Activated CD8-positive, alpha-beta memory T cell treated with anti-CD3 and anti-CD28 coated beads, Interleukin-2, amount 10 ng/mL, durations not matched to agents 7 days and 5 days (primary cell): Measurements from ENCODE around the gene DTNBP1. TPM values are rescaled to one million over a fixed set of nuclear protein-coding genes. Genes with fewer than 3 reads are reported as not detected.
A peak's percentile ranks its signal among the peaks of the same experiment; 100 is the strongest.

Experiments used
- ATAC-seq: fragments of 150-1000 bp; cut with Tn5 transposase; one replicate; pipeline ENCODE4 v1.10.0; 2021; ENCODE audit warnings: moderate library complexity
- CTCF ChIA-PET: fragments of 350-600 bp; sonication (Branson Sonifier 250); formaldehyde crosslinking; loops from one replicate; lab custom pipeline; 2021; ENCODE audit warnings: antibody characterized with exemption; lab: Charles Lee
- DNase-seq: peaks from one replicate; pipeline ENCODE4 v3.0.0-alpha.2; 2020
- H3K27ac Mint-ChIP-seq: one replicate; pipeline ENCODE4 v1.8.0; 2021; ENCODE audit warnings: mild to moderate bottlenecking, mixed read lengths
- H3K27me3 Mint-ChIP-seq: one replicate; pipeline ENCODE4 v1.8.0; 2021; ENCODE audit warnings: mixed read lengths
- H3K36me3 Mint-ChIP-seq: one replicate; pipeline ENCODE4 v1.8.0; 2021; ENCODE audit warnings: mild to moderate bottlenecking, mixed read lengths
- H3K4me1 Mint-ChIP-seq: one replicate; pipeline ENCODE4 v1.8.0; 2021; ENCODE audit warnings: mixed read lengths
- H3K4me3 Mint-ChIP-seq: one replicate; pipeline ENCODE4 v1.8.0; 2021; ENCODE audit warnings: mild to moderate bottlenecking, moderate library complexity, mixed read lengths
- H3K9me3 Mint-ChIP-seq: one replicate; pipeline ENCODE4 v1.8.0; 2022; ENCODE audit warnings: low read depth, mixed read lengths
- total RNA-seq, 2 experiments: library from RNA; stranded (reverse); gene quantifications; one replicate each; pipeline ENCODE4 v1.2.3, GENCODE V29; 2021

Gene DTNBP1
- total RNA-seq, 2 experiments from 2014 or later: 15.3 to 18.5 TPM

- ATAC-seq: peak; percentile 83
- Mint-ChIP-seq H3K9me3 (no peaks in the 10 kb centered on the region), H3K36me3 (peaks cover 15% of the 10 kb centered on the region), H3K4me1 (peaks cover 20% of the 10 kb centered on the region), H3K4me3 (peak overlapping the region; percentile 19), H3K27ac (peak overlapping the region; percentile 45), H3K27me3 (peaks cover 3% of the 10 kb centered on the region)
- CTCF ChIA-PET: no interaction called here
- peak; percentile 77 for DNase-seq
Measured at GRCh38 chr6:15628499-15629131, 34.2 kb downstream of the DTNBP1 start.

GRCh38 chr6:15627821-15628220, 35.0 kb downstream of the DTNBP1 start:
- DNase-seq (no peak), ATAC-seq (no peak)
- Mint-ChIP-seq H3K4me1 (peaks cover 20% of the 10 kb centered on the region), H3K36me3 (peaks cover 11% of the 10 kb centered on the region), H3K4me3 (no peak overlapping the region), H3K9me3 (no peaks in the 10 kb centered on the region), H3K27ac (no peak overlapping the region), H3K27me3 (peaks cover 3% of the 10 kb centered on the region)
- CTCF ChIA-PET: interaction anchor here (0.5 kb wide), 1 partner anchor 33 kb away, joined by 3 read pairs; no protein-coding TSS in a partner anchor

GRCh38 chr6:15626878-15627674, 35.8 kb downstream of the DTNBP1 start:
- Mint-ChIP-seq H3K27me3 (peaks cover 3% of the 10 kb centered on the region), H3K4me1 (peaks cover 22% of the 10 kb centered on the region), H3K9me3 (no peaks in the 10 kb centered on the region), H3K27ac (no peak overlapping the region), H3K36me3 (peaks cover 11% of the 10 kb centered on the region), H3K4me3 (no peak overlapping the region)
- CTCF ChIA-PET: interaction anchor here (1.3 kb wide), 1 partner anchor 1719 kb away, joined by 4 read pairs; no protein-coding TSS in a partner anchor
- ATAC-seq (no peak), DNase-seq (no peak)

DNA sequence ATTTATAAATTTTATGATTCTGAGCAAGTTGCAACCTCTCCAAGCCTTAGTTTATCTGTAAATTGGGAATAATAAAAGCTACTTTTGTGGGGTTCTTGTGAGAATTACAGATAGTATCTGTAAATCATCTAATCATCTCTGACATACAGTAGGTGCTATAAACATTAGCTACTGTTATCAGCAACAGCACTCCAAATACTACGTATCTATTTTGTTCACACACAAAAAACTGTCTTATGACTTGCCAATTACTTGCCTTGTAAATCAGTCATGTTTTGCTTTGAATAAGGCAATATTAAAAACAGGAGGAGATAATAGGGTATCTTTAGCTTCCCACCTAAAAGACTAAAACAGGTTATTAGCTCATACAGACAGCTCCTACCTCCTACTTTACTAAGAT, 36.7 kb downstream of the DTNBP1 start:
- Mint-ChIP-seq H3K4me1 (peaks cover 29% of the 10 kb centered on the region), H3K27ac (no peak overlapping the region), H3K9me3 (no peaks in the 10 kb centered on the region), H3K36me3 (peaks cover 10% of the 10 kb centered on the region), H3K27me3 (peaks cover 3% of the 10 kb centered on the region), H3K4me3 (no peak overlapping the region)
- CTCF ChIA-PET: interaction anchor here (0.8 to 1.5 kb wide), 4 partner anchors 15 to 1718 kb away, joined by 3 to 4 read pairs (median 4); no protein-coding TSS in a partner anchor
- no peak for ATAC-seq
- DNase-seq: no peak

- CTCF ChIA-PET: interaction anchor here (0.7 to 2.0 kb wide), 13 partner anchors 13 to 1494 kb away, joined by 3 to 9 read pairs (median 3); no protein-coding TSS in a partner anchor
- H3K9me3 Mint-ChIP-seq: no peaks in the 10 kb centered on the region
- H3K36me3 Mint-ChIP-seq: peaks cover 10% of the 10 kb centered on the region
- no peaks in the 10 kb centered on the region for H3K27me3 Mint-ChIP-seq
- H3K27ac Mint-ChIP-seq: no peak overlapping the region
- no peak for DNase-seq
- peaks cover 26% of the 10 kb centered on the region for H3K4me1 Mint-ChIP-seq
- H3K4me3 Mint-ChIP-seq: no peak overlapping the region
- no peak for ATAC-seq
Measured at GRCh38 chr6:15623276-15624116, 39.3 kb downstream of the DTNBP1 start.

DNA sequence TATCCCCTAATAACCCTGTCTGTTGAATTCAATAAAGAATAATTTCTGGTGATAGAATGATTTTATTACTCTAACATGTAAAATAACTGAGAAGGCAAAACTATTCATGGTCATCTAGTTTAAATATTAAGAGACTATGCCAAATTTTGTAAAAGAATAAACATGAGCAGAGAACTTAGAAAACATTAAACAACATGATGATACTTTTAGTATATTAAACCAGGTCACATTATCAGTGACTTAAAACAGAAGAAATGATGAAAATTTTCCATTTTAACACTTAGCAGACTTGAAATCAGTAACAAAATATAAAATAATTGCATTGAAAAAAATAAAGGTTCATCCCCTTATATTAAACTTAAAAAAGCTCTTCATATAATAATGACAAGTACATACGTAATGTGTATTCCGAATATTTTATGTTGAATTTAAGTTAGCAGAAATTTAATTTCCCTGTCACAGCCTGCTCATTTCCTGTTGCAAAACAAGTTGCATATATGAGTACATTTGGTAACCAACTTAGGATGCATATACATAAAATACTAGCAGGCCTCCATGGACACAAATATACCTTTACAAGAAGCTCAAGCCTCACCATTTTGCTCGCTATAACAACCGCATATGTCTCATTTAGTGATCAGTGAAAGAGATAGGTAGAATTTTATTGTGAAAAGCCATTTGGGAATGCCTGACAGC, 40.6 kb downstream of the DTNBP1 start:
- H3K36me3 Mint-ChIP-seq: peaks cover 8% of the 10 kb centered on the region
- no peak overlapping the region for H3K27ac Mint-ChIP-seq
- no peaks in the 10 kb centered on the region for H3K9me3 Mint-ChIP-seq
- CTCF ChIA-PET: interaction anchor here (0.8 to 2.0 kb wide), 4 partner anchors 11 to 119 kb away, joined by 3 to 9 read pairs (median 3); no protein-coding TSS in a partner anchor
- H3K4me3 Mint-ChIP-seq: no peak overlapping the region
- no peaks in the 10 kb centered on the region for H3K27me3 Mint-ChIP-seq
- DNase-seq (no peak), ATAC-seq (no peak)
- H3K4me1 Mint-ChIP-seq: peaks cover 15% of the 10 kb centered on the region

DNA sequence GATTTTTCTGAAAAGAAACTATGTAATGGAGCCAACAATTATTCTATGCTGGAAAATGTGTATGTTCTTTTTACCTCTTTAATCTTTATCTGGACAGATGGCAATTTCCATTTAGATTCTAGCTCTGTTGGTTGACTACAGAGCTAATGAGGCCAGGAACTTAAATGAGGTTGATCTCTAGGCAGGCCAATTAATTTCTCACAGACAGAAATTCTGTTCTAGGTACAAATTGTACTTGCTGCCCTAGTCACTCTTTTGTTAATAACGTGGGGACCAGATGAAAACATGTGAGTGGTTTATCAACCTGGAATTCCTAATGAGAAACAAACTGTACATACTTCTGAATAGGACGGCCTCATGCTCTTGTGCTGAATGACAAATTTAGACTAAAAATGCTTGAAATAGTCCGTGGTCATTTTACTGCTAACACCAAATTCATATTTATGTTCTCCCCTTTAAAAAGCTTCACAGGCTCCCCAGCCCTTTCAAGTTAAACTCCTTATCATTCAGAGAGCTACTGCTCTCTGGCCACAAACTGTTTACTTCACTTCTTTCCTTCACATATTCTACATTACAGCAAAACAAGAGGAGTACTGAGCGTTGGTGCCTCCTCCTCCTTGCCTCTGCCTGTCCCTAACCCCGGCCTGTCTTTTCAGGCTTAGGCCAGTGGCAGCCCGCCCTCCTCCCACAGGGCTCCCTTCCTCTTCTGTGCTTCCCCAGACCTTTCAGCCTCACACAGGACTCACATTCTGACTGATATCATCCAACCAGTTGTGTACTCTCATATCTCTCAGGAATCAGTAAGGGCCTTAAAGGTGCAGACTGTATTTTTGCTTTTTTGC, 41.4 kb downstream of the DTNBP1 start:
- peak; percentile 45 for ATAC-seq
- Mint-ChIP-seq H3K27me3 (no peaks in the 10 kb centered on the region), H3K27ac (peak overlapping the region; percentile 26), H3K9me3 (no peaks in the 10 kb centered on the region), H3K4me3 (no peak overlapping the region), H3K4me1 (peaks cover 15% of the 10 kb centered on the region), H3K36me3 (peaks cover 3% of the 10 kb centered on the region)
- CTCF ChIA-PET: interaction anchor here (1.1 to 1.6 kb wide), 3 partner anchors 12 to 41 kb away, joined by 3 to 4 read pairs (median 3); partner anchors contain the start of gene DTNBP1
- no peak for DNase-seq

- Mint-ChIP-seq H3K9me3 (no peaks in the 10 kb centered on the region), H3K27ac (no peak overlapping the region), H3K4me1 (peaks cover 15% of the 10 kb centered on the region), H3K27me3 (no peaks in the 10 kb centered on the region), H3K36me3 (peaks cover 2% of the 10 kb centered on the region), H3K4me3 (no peak overlapping the region)
- DNase-seq: no peak
- CTCF ChIA-PET: interaction anchor here (1.1 to 1.6 kb wide), 3 partner anchors 11 to 42 kb away, joined by 3 to 4 read pairs (median 3); partner anchors contain the start of gene DTNBP1
- no peak for ATAC-seq
Measured at GRCh38 chr6:15620611-15621010, 42.2 kb downstream of the DTNBP1 start.

GRCh38 chr6:15619330-15619729, 43.5 kb downstream of the DTNBP1 start:
- ATAC-seq (no peak), DNase-seq (no peak)
- H3K27me3 Mint-ChIP-seq: no peaks in the 10 kb centered on the region
- H3K4me3 Mint-ChIP-seq: no peak overlapping the region
- H3K9me3 Mint-ChIP-seq: no peaks in the 10 kb centered on the region
- peaks cover 5% of the 10 kb centered on the region for H3K36me3 Mint-ChIP-seq
- H3K27ac Mint-ChIP-seq: no peak overlapping the region
- CTCF ChIA-PET: no interaction called here
- H3K4me1 Mint-ChIP-seq: peaks cover 15% of the 10 kb centered on the region

GRCh38 chr6:15618685-15619084, 44.1 kb downstream of the DTNBP1 start:
- DNase-seq (no peak), ATAC-seq (no peak)
- peaks cover 11% of the 10 kb centered on the region for H3K4me1 Mint-ChIP-seq
- peaks cover 12% of the 10 kb centered on the region for H3K36me3 Mint-ChIP-seq
- H3K9me3 Mint-ChIP-seq: no peaks in the 10 kb centered on the region
- H3K4me3 Mint-ChIP-seq: no peak overlapping the region
- CTCF ChIA-PET: no interaction called here
- no peaks in the 10 kb centered on the region for H3K27me3 Mint-ChIP-seq
- H3K27ac Mint-ChIP-seq: no peak overlapping the region

GRCh38 chr6:15616261-15616660, 46.6 kb downstream of the DTNBP1 start:
- CTCF ChIA-PET: interaction anchor here (1.1 kb wide), 1 partner anchor 40 kb away, joined by 3 read pairs; no protein-coding TSS in a partner anchor
- Mint-ChIP-seq H3K4me1 (peaks cover 14% of the 10 kb centered on the region), H3K4me3 (no peak overlapping the region), H3K27ac (no peak overlapping the region), H3K36me3 (peaks cover 23% of the 10 kb centered on the region), H3K9me3 (no peaks in the 10 kb centered on the region), H3K27me3 (no peaks in the 10 kb centered on the region)
- DNase-seq: no peak
- ATAC-seq: no peak

DNA sequence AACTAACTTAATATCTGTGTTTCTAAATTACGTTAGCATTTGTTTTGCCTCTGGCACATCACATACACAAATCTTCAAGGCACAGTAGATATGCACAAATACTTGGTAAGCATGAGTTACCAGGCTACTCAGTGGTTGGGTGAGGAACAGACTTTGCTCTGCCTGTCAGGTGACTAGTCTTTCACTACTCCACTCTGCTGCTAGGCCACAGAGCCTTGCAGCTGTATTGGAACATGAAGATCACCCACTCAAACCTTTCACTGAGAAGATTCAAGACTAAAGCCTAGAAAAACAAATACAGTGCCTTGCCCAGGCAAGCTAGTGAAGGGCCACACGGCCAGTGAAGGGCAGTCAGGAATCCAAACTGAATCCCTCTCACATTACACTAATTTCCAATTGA, 47.0 kb downstream of the DTNBP1 start:
- CTCF ChIA-PET: interaction anchor here (1.1 kb wide), 1 partner anchor 40 kb away, joined by 3 read pairs; no protein-coding TSS in a partner anchor
- ATAC-seq: no peak
- no peaks in the 10 kb centered on the region for H3K9me3 Mint-ChIP-seq
- DNase-seq: no peak
- peaks cover 23% of the 10 kb centered on the region for H3K36me3 Mint-ChIP-seq
- H3K27me3 Mint-ChIP-seq: no peaks in the 10 kb centered on the region
- no peak overlapping the region for H3K27ac Mint-ChIP-seq
- H3K4me1 Mint-ChIP-seq: peaks cover 12% of the 10 kb centered on the region
- H3K4me3 Mint-ChIP-seq: no peak overlapping the region
